NCI-H526 (cell line): ENCODE results near the gene ARF6.

Source experiments
- DNase-seq, 2 experiments: peaks; one replicate each; lab custom pipeline; 2025; lab: John Stamatoyannopoulos, UW

ARF6 gene

DNA sequence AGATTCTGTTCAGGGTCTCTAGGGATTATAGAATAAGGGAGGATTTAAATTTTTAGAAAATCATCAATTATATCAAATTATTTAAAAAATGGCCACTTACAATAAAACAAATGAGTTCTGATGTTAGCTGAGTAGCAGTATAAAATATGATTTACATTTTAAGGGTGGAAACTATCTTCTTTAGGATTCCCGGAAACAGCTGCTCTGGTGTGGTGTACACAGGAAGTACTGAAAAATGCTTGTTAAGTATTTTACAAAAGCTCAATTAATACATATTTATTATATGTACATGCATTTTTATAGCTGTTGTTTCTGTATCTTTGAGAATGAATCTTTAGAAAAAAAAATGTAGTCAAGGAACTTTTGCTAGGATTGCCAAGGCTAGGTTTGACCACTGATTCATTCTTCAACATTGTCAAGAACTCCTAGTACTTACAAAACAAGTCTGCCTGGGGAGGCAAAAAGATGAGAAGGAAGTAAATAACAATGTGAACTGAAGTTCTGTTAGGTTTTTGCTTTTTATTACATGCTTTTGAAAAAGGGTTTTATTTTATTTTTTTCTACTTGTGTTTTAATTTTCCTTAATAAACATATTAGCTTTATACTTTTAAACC, 48.0 kb downstream of the ARF6 start:
- no peak for DNase-seq

DNA sequence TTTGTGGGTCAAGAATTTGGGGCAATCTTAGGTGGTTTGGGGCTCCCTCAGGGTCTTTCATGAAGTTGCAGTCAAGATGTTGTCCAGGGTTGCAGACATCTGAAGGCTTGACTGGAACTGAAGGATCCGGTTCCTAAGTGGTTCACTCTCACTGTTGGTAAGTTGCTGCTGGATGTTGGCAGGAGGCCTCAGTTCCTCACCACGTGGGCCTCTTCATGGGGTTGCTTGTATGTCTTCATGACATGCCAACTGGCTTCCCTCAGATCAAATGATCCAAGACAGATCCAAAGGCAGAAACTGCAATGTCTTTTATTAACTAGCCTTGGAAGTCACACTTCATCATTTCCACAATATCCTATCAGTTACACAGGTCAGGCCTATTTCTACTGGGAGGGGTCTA, 49.2 kb downstream of the ARF6 start:
- no peak for DNase-seq

DNA sequence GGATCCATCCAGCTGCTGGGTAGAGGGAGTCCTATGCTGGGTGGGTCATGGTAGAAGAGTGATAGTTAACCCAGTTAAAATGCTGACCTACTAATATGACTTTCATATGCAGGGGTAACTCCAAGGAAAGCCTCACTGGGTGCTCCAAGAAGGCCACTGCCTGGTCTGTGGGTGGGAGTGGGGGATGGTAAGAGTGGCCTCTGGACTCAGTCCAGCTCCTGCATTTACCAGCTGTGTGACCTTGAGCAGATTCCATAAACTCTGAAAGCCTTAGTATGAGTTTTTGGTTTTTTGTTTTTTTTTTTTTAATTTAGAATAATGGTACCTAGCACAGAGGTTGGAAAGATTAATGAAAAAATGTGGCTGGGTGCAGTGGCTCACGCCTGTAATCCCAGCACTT, 51.6 kb downstream of the ARF6 start:
- DNase-seq, result no peak

DNA sequence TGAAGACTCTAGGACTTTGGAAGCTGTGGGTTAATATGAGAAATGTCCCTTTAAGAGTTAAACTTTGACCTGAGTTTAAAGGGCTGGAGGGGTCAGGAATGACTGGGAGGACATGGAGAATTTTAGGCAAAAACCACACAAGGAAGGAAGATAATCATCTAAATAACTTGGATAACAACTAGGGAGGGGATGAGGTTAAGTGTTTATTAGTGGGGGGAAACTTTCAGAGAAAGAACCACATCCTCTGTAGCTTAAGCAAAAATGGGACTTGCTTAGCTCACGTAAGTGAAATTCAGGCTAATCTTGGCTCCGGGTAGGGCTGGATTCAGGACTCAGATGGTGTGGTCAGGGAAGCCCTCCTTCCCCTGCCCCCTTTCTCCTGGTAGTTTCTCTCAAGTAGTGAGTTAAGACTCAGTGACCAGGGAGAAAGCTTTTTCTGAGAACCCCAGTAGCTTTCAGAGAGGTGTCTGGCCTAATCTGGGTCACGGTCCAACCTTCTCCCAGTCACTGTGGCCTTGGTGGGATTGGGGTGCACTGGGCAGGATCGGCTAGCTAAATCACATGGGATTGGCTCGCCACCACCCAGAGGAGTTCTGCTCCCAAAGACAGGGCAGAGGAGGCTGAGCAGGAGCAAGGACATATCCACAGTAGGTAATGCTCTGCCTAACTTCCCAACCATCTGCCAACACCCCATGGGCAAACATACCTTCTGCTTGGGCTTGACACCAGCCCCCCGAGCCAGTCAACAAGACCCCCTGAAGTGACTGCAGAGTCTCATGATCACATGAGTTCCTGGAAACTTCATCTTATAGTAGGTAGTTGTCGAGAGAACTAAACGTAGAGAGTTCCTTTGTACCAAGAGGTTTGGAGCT, 52.8 kb downstream of the ARF6 start:
- DNase-seq, result no peak
